Raji (cell line): ENCODE data around the gene BTBD3.

ENCODE experiments used
- POLR2A ChIP-seq: IDR thresholded peaks from 2 replicates; pipeline ENCODE4 v1.6.1; 2011; ENCODE audit warnings: low read depth, low read length, control low read depth; ENCODE audit not compliant: insufficient read depth

BTBD3 gene

GRCh38 chr20:11917663-11918062, at the start of gene BTBD3:
Gene BTBD3, plus strand, starts transcription at chr20:11917893. Its CDS starts 383 bp downstream, at chr20:11918276.
- no peak for TF ChIP-seq POLR2A

GRCh38 chr20:11869641-11870040, 48.1 kb upstream of the BTBD3 start:
- no peak for TF ChIP-seq POLR2A

- TF ChIP-seq POLR2A: no peak
Measured at GRCh38 chr20:11870411-11870810, 47.3 kb upstream of the BTBD3 start.

GRCh38 chr20:11876555-11876954, 41.1 kb upstream of the BTBD3 start:
- TF ChIP-seq POLR2A: no peak

- no peak for TF ChIP-seq POLR2A
Measured at GRCh38 chr20:11880680-11881079, 37.0 kb upstream of the BTBD3 start.

GRCh38 chr20:11881449-11881848, 36.2 kb upstream of the BTBD3 start:
- no peak for TF ChIP-seq POLR2A

GRCh38 chr20:11882651-11883050, 35.0 kb upstream of the BTBD3 start:
- no peak for TF ChIP-seq POLR2A

GRCh38 chr20:11888648-11889047, 29.0 kb upstream of the BTBD3 start:
- no peak for TF ChIP-seq POLR2A

- no peak for TF ChIP-seq POLR2A
Measured at GRCh38 chr20:11890331-11891076, 27.2 kb upstream of the BTBD3 start.

- TF ChIP-seq POLR2A: no peak
Measured at GRCh38 chr20:11891077-11891775, 26.5 kb upstream of the BTBD3 start.

- no peak for TF ChIP-seq POLR2A
Measured at GRCh38 chr20:11891776-11892545, 25.7 kb upstream of the BTBD3 start.

- TF ChIP-seq POLR2A: no peak
Measured at GRCh38 chr20:11894062-11894461, 23.6 kb upstream of the BTBD3 start.

GRCh38 chr20:11895861-11896387, 21.8 kb upstream of the BTBD3 start:
- TF ChIP-seq POLR2A: no peak

GRCh38 chr20:11901127-11901526, 16.6 kb upstream of the BTBD3 start:
- TF ChIP-seq POLR2A: no peak

GRCh38 chr20:11902285-11902697, 15.4 kb upstream of the BTBD3 start:
- TF ChIP-seq POLR2A: no peak
